ENCODE results near the gene TMEM179. TPM values are rescaled to one million over a fixed set of nuclear protein-coding genes. Genes with fewer than 3 reads are reported as not detected.

Gene TMEM179
- total RNA-seq, 4 donors from 2014 or later, result 0.54 to 3.1 (median 1.7) TPM; not detected in 1

DNA sequence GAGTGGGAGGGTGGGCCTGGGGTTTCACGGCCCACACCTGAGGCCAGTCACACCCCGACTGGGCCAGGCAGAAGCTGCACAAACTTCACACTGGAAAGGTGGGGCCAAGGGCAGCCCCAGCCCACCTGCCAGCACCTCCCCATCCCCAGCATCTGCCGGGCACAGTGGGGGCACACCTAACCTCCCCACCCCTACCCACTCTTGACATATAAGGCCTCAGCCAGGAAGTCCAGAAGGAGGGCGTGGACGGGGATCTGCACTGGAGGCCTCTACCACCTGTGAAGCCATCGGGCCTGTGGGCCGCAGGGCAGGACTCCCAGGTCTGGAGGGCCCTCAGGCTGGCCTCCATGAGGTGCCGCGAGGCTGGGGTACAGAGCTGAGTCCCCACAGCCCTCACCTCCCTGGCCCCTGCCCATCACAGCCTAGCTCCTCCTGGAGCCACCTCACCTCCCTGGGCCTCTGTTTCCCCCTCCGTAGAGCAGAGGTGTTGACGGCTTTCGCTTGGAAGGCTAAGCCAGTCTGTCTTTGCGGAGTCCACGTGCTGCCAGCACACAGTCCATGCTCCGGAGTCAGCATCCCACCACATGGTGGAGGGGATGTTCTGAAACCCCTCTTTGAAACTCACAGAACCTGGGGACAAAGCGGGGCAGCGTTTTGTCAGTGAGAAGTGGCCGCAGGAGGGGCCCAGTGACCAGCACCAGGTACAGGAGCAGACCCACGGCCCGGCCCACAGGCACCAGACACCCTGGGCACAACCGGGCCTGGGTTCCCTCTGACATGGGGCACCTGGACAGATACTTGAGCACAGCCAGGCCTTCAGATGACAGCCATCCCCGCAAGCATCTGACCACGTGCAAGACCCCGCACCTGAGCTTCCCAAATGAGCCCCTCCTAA, 46.7 kb upstream of the TMEM179 start:
- H3K36me3 ChIP-seq, result no peaks in the 10 kb centered on the region
- no peak for DNase-seq
- H3K27me3 ChIP-seq, result no peaks in the 10 kb centered on the region
- H3K27ac ChIP-seq, result peak overlapping the region in 1 of 4 donors; percentile 74
- peaks cover 0 to 15% (median 7%) of the 10 kb centered on the region in 4 donors for H3K4me1 ChIP-seq
- H3K9me3 ChIP-seq, result no peaks in the 10 kb centered on the region
- no peak overlapping the region for H3K4me3 ChIP-seq
- TF ChIP-seq, protein P1, sequence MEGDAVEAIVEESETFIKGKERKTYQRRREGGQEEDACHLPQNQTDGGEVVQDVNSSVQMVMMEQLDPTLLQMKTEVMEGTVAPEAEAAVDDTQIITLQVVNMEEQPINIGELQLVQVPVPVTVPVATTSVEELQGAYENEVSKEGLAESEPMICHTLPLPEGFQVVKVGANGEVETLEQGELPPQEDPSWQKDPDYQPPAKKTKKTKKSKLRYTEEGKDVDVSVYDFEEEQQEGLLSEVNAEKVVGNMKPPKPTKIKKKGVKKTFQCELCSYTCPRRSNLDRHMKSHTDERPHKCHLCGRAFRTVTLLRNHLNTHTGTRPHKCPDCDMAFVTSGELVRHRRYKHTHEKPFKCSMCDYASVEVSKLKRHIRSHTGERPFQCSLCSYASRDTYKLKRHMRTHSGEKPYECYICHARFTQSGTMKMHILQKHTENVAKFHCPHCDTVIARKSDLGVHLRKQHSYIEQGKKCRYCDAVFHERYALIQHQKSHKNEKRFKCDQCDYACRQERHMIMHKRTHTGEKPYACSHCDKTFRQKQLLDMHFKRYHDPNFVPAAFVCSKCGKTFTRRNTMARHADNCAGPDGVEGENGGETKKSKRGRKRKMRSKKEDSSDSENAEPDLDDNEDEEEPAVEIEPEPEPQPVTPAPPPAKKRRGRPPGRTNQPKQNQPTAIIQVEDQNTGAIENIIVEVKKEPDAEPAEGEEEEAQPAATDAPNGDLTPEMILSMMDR (IDR thresholded peaks at IDR 0.05), result no peak
- no peak for TF ChIP-seq POLR2A (IDR thresholded peaks at IDR 0.05)

- Histone ChIP-seq H3K27ac (peak overlapping the region in 2 of 4 donors; percentile 24 to 74), H3K4me1 (peaks cover 0 to 12% (median 6%) of the 10 kb centered on the region in 4 donors), H3K27me3 (no peaks in the 10 kb centered on the region), H3K9me3 (peaks cover 0 to 2% (median 0%) of the 10 kb centered on the region in 4 donors), H3K36me3 (no peaks in the 10 kb centered on the region), H3K4me3 (peak overlapping the region; percentile 19 to 43 (median 41))
- peak; percentile 72 to 84 (median 74) for DNase-seq
- no peak for TF ChIP-seq POLR2A (IDR thresholded peaks at IDR 0.05)
- TF ChIP-seq, protein P1 (IDR thresholded peaks at IDR 0.05), result peak; percentile 81 to 99 (median 88)
Measured at GRCh38 chr14:104650057-104650980, 45.7 kb upstream of the TMEM179 start.

GRCh38 chr14:104647467-104648043, 43.0 kb upstream of the TMEM179 start:
- Histone ChIP-seq H3K27ac (peak overlapping the region in 1 of 4 donors; percentile 17), H3K4me3 (no peak overlapping the region), H3K4me1 (peaks cover 0 to 12% (median 6%) of the 10 kb centered on the region in 4 donors), H3K36me3 (no peaks in the 10 kb centered on the region), H3K27me3 (no peaks in the 10 kb centered on the region), H3K9me3 (peaks cover 0 to 3% (median 0%) of the 10 kb centered on the region in 4 donors)
- DNase-seq, result no peak
- TF ChIP-seq, protein P1 (IDR thresholded peaks at IDR 0.05), result no peak
- no peak for TF ChIP-seq POLR2A (IDR thresholded peaks at IDR 0.05)

GRCh38 chr14:104644656-104645378, 40.2 kb upstream of the TMEM179 start:
- no peak overlapping the region for H3K4me3 ChIP-seq
- H3K4me1 ChIP-seq, result peaks cover 0 to under 1% (median 0%) of the 10 kb centered on the region in 4 donors
- TF ChIP-seq, protein P1 (IDR thresholded peaks at IDR 0.05), result no peak
- no peak for TF ChIP-seq POLR2A (IDR thresholded peaks at IDR 0.05)
- H3K27ac ChIP-seq, result no peak overlapping the region
- no peaks in the 10 kb centered on the region for H3K27me3 ChIP-seq
- no peak for DNase-seq
- H3K36me3 ChIP-seq, result no peaks in the 10 kb centered on the region
- H3K9me3 ChIP-seq, result peaks cover 0 to 3% (median 0%) of the 10 kb centered on the region in 4 donors
